Right hindlimb (tissue), 1 donor: ENCODE results near the gene FANCC.

ENCODE experiments used
- DNase-seq: peaks from one replicate; pipeline ENCODE4 v3.0.0-alpha.2; 2018

The FANCC gene, protein sequence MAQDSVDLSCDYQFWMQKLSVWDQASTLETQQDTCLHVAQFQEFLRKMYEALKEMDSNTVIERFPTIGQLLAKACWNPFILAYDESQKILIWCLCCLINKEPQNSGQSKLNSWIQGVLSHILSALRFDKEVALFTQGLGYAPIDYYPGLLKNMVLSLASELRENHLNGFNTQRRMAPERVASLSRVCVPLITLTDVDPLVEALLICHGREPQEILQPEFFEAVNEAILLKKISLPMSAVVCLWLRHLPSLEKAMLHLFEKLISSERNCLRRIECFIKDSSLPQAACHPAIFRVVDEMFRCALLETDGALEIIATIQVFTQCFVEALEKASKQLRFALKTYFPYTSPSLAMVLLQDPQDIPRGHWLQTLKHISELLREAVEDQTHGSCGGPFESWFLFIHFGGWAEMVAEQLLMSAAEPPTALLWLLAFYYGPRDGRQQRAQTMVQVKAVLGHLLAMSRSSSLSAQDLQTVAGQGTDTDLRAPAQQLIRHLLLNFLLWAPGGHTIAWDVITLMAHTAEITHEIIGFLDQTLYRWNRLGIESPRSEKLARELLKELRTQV

DNA sequence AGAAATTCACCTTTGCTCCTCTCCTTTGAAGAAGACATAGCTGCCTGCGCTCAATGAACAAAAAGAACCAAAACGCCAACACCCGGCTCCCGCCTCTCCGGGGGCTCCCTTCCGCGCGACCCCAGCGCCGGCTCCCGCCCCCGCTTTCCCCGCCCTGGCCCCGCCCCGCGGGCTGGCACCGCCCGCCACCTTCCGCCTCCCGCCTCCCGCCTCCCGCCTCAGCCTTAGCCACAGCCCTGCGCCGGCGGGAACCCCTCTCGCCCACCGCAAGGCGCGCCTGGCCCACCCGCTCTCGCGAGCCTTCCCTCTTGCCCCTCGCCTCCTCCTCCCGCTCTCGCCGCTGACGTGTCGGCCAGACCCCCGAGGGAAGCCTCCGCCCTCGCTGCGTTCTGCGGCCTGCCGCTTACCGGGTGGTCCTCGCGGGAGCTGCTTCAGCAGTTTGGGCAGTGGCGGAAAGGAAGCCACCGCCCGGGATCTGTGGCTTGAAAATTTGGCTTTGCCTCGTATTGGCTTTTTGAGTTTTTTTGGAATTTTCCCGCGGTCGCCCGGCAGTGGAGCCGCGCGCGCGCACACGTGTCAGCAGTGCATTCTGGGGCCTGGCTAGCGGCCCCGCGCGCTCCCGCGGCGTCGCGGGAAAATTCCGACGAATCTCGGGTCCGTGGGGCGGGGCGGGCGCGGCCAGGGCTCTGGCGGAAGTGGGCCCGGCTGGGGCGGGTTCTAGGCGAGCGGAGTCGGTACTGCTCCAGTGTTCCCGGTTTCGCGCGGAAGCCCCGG, at the start of gene FANCC:
TSS of gene FANCC (minus strand) at position 591 of the 774 bp plus-strand sequence. CDS start 68,418 bp downstream, outside the sequence.
- DNase-seq: peak; percentile 97

DNA sequence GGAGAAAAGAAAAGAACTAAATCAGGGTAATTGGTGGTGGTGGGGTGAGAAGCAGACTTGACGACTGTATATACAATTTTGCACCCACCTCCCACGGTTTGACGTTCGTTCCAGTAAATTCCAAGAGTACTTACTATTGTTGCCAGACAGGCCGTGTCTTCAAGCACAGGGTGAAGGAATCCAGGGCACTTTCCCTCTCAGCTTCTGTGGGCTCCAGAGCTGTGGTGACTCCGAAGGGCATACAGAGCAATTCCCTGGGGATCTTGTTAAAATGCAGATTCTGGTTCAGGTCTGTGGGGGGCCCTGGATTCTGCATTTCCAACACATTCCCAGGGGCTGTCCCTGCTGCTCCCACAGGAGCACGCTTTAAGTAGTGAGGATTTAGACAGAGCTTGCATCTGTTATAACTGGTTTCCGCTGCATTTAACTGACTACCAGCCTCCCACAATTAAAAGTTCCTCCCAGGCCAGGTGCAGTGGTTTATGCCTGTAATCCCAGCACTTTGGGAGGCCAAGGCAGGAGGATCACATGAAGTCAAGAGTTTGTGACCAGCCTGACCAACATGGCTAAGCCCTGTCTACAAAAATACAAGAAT, 49.3 kb upstream of the FANCC start:
- DNase-seq: no peak

DNA sequence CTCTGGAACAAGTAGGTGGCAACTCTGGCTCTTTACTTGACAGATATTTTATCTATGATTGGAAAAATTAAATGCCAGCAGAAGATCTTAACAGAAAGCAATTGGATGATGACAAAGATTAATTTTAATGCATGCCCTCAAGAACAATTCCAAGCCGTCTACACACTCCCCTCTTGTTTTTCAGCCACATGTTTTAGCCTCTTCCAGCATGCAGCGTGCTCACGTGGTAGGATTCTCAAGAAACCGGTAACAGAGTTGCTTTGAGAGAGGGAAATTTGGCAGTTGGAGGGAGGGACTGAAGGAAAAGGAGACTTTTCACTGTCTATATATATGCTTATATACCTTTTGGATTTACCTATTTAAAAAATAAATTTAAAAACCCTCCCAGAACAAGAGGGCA, 48.3 kb upstream of the FANCC start:
- DNase-seq: no peak

DNA sequence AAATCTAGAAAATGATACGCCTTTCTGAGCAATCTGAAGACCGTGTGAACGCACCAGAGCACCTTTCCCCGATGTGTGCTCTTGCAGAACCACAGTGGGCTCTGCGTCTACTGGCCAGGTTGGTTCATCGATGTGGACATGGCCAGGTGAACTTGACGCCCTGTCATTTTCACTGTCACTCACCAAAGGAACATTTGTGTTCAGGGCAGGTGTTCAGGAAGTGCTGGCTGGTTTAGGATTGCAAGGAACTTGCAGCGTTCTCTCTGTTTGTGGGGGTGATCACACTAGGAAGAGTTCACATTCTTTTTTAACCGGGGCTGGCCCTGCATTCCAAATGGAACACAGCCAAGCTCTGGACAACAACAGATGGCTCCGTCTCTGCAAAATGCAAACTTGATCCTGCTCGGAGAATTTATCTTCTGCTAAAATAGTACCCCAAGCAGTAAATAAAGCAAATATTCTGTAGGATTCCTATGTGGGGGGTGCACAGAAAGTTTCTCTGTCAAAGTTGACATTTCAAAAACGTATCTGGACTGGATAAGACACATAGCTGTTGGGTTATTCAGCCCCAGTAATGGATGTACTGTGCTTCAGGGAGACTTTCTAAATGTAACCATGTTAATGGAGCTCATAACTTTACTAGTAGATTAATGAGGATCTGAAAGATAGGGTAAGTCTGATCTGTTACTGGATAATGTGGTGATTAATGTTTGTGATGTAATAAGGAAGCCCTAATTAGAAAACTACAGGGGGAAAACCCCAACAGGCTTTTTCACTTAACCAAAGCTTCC, 45.7 kb upstream of the FANCC start:
- peak; percentile 59 for DNase-seq

DNA sequence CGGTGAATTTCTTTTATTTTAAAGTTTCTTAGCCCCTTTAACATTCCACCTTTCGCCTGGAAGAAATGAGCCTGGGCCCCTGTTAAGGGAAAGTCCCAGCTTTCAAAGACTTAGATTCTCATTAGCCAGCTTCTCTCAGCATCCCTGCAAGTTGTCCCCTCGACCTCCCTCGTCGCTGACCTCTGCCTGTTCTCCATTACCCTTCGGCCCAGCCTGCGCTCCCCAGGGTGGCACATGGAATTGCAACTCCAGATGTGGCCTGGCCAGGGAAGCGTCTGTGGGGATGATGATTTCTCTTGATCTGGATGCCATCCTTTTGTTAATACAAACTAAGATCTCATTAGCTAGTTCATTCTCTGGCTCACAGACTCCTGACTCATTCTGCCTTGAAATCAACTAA, 43.4 kb upstream of the FANCC start:
- DNase-seq: no peak

DNA sequence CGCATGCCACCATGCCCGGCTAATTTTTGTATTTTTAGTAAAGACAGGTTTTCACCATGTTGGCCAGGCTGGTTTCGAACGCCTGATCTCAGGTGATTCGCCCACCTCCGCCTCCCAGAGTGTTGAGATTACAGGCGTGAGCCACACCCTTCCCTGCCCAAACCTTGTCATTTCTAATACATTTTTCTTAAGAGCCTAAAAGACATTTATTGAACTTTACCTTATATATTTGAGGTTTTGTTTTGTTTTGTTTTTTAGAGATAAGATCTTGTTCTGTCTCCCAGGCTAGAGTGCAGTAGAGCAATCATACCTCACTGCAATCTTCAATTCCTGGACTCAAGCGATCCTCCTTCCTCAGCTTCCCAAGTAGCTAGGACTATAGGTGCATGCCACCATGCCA, 39.8 kb upstream of the FANCC start:
- no peak for DNase-seq

DNA sequence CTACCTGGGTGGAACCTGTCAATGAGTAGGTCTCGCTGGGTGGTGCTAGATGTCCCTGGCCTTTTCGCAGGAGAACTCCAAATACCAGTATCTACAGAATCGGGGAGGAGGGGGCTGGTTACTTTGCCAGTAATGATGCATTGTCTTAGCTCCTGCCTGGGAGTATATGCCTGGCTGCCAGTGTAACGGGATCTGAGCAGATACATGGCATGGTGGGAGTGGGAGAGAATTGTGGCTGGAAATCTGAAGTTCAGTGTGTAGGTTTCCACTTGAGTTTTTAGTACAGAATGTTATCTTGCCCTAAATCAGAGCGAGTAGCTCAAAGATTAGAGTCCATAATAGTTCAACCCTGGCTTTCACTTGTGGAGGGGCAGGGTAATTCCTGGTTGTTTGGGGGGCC, 38.0 kb upstream of the FANCC start:
- no peak for DNase-seq

DNA sequence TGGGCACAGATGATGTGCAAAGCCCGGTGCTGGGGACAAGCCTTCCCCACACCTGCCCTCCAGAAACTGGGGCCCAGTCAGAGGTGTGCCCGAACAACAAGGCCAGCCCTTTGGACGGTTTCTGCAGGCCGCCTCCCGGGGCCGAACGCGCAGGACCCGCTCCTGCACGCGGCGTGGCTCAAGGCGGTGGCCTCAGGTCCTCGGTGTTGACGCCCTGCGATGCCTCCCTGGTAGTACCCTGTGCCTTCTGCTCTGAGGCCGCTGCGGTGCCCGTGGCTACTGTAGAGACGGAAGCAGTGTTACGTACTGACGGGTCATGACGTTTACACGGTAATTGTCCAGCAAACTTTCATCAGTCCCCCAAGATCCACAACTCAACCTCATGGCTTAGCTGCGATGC, 33.5 kb upstream of the FANCC start:
- no peak for DNase-seq

DNA sequence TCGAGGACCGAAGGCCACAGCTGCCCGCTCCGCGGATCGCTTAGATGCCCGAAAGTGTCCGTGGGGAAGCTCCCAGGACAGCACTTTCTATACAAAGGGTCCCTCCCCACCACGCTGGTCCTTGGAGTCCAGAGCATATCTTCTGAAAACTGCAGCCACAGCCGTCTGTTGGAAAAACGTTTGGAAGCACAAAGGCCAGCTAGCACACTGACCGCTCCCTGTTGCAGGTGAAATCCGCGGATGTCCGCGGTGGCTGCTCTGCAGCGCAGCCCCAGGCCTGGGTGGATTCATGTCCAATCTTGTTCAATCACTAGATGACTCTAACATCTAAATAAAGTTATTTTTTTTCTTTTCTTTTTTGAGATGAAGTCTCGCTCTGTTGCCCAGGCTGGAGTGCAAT, 32.8 kb upstream of the FANCC start:
- no peak for DNase-seq

DNA sequence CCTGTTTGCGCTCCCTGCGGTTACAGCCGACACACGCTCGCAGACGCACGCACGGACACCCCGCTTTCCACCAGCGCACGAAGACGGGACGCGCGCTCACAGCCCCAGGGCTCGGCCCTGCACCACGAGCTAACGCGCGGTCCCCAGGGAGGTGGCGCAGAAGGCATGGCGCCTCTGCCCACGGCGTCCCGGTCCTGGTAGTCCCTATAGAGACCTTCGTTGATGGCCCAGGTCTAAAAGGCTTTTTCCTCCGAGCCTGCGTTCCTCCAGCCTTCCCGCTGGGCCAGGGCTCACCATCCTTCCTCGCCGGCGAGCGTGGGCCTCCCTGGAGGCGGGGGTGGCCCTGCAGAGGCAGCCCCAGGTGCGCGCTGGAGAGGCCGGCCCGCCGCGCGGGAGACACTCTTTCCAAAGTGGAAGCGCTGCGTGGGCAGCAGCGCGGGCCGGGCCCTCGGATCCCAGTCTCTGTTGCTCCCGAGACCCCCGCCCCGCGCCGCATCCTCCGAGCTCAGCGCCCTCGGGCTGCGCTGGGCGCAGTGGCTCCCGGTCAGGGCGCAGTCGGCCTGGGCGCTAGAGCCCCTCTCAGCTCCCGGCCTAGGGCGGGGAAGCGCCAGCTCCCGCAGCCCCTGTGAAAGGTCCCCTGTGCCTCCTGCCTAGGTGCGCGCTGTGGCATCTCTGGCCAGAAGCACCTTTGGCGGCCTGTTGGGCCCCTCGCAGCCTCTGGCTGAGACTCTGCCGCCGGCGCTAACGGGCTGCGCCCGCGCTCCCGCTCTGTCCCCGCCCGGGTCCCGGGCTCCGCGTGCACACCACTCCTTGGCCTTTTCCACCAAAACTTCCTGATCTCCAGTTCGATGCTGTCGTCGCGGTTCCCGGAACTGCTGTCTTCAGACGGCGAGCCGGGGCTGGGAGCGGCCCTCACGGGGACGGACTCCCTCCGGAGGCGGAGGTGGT, 31.9 kb upstream of the FANCC start:
- DNase-seq: no peak

DNA sequence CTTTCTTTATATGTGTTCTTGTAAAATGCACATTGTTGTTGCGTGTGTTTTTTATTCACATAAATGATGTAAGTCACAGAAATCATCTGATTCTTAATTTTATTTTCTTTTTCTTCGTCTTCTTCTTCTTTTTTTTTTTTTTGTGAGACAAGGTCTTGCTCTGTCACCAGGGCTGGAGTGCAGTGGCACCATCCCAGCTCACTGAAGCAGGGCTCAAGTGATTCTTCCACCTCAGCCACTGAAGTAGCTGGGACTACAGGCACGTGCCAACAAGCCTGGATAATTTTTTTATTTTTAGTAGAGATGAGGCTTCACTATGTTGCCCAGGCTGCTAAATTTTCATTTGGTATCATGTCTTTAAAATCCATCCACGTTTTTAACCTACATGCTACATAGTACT, 28.5 kb upstream of the FANCC start:
- DNase-seq: no peak

DNA sequence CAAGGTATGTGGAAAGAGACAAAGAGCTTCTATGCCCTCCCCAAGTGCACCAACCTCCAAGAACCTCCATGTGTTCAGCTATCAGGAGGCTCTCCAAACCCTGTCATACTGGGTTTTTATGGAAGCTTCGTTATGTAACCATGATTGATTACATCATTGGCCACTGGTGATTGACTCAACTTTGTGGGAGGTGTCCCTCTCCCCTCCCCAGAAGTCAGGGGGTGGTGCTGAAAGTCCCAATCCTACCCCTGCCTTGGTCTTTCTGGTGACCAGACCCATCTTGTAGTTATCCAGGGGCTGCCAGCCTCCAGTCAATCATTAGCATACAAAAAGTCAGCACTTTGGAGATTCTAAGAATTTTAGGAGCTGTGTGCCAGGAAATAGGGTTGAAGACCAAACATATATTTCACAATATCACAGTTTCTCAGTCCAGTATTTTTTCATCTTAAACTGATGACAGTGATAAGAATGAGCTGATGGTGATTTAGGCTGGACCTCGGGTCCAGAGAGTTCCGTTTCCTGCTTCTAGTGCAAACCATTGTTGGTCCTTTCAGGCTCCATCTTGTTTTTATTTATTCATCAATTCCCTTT, 27.3 kb upstream of the FANCC start:
- DNase-seq: no peak

DNA sequence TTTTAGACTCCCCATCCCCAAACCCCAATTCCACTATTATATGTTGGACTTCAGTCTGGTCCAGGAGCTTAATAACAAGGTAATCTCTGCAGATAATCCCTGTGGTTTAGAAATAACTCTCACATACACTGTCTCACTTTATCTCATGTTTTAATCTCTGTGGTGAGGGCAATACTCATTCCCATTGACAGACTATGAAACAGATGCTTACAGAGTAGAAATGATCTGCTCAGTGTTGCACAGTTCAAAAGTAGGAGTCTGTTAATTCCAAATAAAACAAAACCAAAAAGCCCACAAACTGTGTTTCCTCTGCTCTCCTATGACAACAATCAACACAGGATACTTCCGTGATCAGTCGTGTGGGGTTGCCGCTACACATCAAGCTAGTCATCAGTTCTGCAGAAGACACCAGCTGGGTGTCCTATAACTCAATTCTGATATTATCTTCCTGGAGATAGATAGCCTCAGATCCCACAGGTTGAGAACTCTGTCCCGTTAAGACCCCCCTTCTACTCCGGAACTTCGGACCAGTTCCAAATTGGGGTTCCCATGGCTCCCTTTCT, 26.3 kb upstream of the FANCC start:
- no peak for DNase-seq

DNA sequence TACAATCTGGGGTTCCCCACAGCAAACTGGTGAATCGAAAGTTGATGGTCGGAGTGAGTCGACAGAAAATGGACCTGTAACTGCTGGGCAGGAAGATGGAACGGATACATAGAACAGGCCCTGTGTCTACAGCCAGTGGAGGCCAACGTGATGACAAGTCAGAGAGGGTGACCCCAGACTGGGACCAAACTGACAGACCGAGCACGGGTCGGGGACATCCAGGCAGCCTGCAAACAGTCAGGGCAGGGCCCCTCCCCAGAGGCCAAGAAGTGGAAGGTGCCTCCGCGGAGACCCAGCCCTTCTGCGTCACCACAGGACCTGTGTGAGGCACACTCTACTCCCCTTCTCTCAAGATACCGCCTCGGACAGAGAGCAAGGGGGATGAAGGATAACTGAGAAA, 25.1 kb upstream of the FANCC start:
- DNase-seq: no peak

DNA sequence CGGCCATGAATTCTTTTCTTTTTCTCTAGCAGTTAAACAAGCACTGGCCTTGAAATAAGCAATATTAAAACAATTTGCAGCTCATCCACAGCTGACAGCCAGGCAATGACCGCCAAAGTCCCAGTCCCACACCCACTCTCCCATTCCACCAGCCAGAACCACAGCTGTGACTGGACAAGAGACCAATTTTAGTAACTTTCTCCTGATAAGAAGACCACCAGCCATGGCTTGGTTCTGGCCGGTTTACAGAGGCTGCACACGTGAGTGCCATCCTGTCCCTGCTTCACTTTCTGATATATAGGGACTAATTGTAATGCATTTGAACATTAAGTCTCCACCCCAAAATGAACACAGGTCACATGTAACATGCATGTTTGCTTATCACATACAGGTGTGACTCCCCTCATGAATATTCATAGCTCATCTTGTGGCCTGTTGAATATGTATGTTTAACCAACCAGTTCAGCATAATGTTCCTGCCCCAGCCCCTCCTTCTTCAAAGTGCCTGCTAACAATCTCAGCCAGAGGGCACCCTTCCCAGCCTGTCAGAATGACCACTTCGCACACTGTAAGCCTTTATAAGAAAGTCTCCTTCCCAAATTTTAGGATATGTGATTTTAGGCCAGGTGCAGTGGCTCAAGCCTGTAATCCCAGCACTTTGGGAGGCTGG, 23.9 kb upstream of the FANCC start:
- DNase-seq: no peak

DNA sequence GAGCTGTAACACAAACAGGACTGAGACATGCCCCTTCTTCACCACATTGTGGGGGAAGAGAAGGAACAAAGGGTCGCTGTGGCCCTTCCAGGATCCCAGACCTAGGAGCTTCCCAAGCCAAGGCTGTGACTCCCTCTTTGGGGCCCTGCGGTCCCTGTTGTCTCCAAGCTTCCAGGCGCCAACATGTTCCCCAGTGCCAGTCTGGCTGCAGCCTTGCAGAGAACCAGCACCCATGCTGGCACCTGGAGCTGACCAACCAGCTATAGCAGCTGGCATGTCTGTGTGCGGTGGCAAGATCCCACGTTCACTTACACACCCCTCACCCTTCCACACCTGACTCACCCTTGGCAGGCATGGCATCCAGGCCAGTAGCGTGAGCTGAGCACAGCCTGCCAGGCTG, 20.7 kb upstream of the FANCC start:
- DNase-seq: no peak

DNA sequence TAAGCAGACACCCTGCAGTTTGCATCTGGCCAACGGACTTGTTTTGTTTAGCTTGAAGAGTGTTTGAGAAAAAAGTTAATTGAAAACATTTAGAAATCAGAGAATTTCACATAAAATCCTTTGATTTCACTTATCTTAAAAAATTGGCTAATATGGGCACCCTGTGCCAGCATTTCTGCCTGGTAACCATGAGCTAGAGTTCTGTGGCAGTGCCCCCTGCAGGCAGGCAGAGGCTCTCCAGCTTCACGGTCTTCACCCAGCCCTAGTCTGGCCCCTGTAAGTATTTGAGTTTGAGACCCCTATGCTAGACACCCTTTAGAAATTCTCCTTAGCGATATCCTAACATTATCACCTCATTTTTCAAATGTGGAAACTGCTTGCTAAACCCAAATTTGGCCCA, 18.8 kb upstream of the FANCC start:
- no peak for DNase-seq

DNA sequence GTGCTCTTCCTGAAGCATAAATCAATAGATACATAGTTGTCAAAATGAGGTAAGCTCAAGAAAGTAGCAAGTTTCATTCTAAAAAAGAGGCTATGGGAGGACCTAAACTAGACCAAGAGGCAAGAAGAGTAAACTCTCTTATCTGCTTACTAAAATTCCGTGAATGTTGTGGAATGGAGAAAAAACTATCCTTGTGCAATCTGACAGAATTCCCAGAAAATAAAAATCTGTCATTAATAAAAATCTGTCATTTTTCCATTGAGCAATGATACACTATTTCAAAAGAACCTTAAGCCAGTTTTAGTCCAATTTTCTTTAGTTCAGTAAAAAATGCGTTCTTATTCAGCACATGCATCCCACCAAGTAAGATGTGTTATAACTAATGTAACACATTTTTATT, 15.9 kb upstream of the FANCC start:
- no peak for DNase-seq

DNA sequence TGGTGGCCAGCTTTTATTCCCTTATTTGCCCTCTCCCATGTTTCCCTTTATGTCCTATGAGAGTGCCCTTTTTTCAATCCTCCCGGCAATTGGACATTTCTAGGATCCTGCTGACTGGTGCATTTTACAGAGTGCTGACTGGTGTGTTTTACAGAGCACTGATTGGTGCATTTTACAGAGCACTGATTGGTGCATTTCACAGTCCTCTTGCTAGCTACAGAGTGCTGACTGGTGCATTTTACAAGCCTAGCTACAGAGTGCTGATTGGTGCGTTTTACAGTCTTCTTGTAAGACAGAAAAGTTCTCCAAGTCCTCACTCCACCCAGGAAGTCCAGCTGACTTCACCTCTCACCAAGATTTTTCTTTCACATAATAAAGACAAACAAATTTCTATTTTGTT, 15.4 kb upstream of the FANCC start:
- DNase-seq: no peak

DNA sequence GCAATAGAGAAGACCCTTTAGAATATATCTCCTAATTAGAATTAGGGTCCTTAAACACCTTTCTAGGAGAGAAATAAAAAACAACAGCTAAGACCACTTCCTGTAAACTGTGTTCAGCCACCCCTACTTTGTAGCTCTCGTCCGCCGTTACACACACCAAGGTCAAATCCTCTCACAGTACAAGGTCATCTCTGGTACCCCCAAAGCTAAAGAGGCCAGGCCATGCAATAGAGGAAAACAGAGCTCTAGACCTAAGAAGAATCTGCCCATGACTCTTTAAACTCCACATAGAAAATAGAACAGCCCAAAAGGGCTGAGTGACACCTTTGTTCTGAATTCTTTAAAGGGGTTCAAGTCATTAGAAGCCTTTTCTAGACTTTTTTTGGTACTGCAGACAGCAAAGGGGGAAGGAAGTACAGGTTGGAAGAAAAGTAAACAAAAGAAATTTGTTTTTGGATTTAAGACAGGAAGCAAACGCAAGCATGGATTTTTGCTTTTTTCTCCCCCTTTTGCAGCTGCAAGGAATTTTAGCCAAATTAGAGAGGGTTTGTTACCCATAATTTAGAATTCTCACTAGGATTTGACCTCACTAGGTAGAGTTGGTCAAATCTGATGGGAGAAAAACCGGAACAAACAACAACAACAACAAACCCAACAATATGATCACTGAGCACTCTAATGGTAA, 13.4 kb upstream of the FANCC start:
- no peak for DNase-seq
